ENCODE measurements around the gene CES4A. TPM values are rescaled to one million over a fixed set of nuclear protein-coding genes. Genes with fewer than 3 reads are reported as not detected.

CES4A gene
- total and polyA plus RNA-seq, 2 of the 13 experiments (the other 11 are each of a cell fraction or from before 2014, with no cell fraction given): 0.09 to 0.17 TPM

DNA sequence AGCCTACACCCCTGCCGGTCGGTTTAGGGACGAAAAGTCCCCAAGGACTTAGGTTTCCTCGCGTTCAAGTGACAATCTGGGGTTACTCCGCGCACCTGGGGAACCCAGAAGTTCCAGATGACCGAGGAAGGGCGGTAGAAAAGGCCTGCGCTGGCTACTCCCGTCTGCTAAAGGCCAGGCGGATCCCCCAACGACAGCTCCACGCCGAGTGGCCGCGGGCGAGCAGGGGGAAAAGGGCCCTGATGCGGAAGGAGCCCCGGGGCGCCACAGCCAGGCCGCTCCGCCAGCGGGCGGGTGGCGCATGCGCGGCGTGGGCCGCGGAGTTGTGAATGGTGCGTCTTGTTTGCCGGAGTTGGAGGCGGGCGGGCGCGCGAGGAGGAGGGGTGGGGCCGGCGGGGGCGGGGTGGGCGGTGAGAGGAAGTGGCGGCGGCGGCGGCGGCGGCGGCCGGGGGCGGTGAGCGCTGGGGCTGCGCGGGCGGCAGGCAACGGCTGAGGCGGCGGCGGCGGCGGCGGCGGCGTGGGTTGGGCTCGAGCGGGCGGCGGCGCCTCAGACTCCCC is 40.4 kb downstream of the CES4A start, which contains the start of gene CBFB (continued):
- peak; percentile 67; the same call in 1 of the 2 replicates for TF ChIP-seq KLF6 (CRISPR knock-in tag; IDR thresholded peaks at IDR 0.05)
- peak; percentile 98 for TF ChIP-seq ZFY (CRISPR knock-in tag; IDR thresholded peaks at IDR 0.05)
- no peak for TF ChIP-seq SOX6 (IDR thresholded peaks at IDR 0.05)
- peak; percentile 75 for TF ChIP-seq SOX6 (CRISPR knock-in tag; IDR thresholded peaks at IDR 0.05)
- no peak for TF ChIP-seq ZNF577 (CRISPR knock-in tag; IDR thresholded peaks at IDR 0.05; ENCODE audit: borderline replicate concordance, low read depth)
- no peak for TF ChIP-seq ZNF446 (CRISPR knock-in tag; IDR thresholded peaks at IDR 0.05)
- 0 out of 2 replicates have a peak, but pooled peaks have one; percentile 29 for TF ChIP-seq ZBTB42 (CRISPR knock-in tag; IDR thresholded peaks at IDR 0.05)
- 0 out of 2 replicates have a peak, but pooled peaks have one; percentile 72 for TF ChIP-seq KLF15 (CRISPR knock-in tag; IDR thresholded peaks at IDR 0.05; ENCODE audit: borderline replicate concordance)
- 0 out of 2 replicates have a peak, but pooled peaks have one; percentile 26 for TF ChIP-seq HHEX (CRISPR knock-in tag; IDR thresholded peaks at IDR 0.05)
- TF ChIP-seq DNMT3B (CRISPR knock-in tag; conservative IDR thresholded peaks at IDR 0.05): peak; percentile 40; the same call in 1 of the 2 replicates
- TF ChIP-seq, protein P1, sequence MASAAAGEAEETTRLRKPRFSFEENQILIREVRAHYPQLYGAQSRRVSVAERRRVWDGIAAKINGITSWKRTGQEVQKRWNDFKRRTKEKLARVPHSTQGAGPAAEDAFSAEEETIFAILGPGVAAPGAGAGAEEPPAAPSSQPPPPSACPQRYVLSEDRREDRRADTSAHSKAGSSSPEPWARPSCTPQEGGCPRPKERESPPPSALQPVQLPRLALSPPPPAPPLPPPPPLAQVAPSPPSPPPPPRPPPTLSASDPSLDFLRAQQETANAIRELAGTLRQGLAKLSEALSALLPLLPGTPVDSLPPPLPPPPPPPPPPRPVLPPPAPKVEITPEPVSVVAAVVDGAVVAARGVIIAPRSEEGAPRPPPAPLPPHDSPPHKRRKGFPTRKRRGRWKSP (CRISPR knock-in tag; IDR thresholded peaks at IDR 0.05): peak; percentile 55; the same call in 1 of the 2 replicates
- TF ChIP-seq CHD2 (IDR thresholded peaks at IDR 0.05; ENCODE audit: low read depth, low read length): peak; percentile 65
- TF ChIP-seq, protein P2, sequence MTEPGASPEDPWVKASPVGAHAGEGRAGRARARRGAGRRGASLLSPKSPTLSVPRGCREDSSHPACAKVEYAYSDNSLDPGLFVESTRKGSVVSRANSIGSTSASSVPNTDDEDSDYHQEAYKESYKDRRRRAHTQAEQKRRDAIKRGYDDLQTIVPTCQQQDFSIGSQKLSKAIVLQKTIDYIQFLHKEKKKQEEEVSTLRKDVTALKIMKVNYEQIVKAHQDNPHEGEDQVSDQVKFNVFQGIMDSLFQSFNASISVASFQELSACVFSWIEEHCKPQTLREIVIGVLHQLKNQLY (CRISPR knock-in tag; IDR thresholded peaks at IDR 0.05): peak; percentile 42; the same call in 1 of the 2 replicates
- no peak for TF ChIP-seq AGO2 (optimal IDR thresholded peaks at IDR 0.05; ENCODE audit: low read depth, low read length)
- TF ChIP-seq ZNF430 (CRISPR knock-in tag; IDR thresholded peaks at IDR 0.05): peak; percentile 92; the same call in 1 of the 2 replicates
- TF ChIP-seq YEATS2 (CRISPR knock-in tag; IDR thresholded peaks at IDR 0.05; ENCODE audit: borderline replicate concordance): peak; percentile 77
- peak; percentile 79; the same call in 1 of the 2 replicates for TF ChIP-seq ZNF670 (CRISPR knock-in tag; IDR thresholded peaks at IDR 0.05; ENCODE audit: borderline replicate concordance)
- TF ChIP-seq KLF11 (CRISPR knock-in tag; IDR thresholded peaks at IDR 0.05): peak; percentile 67; the same call in 1 of the 2 replicates
- TF ChIP-seq, protein P3, sequence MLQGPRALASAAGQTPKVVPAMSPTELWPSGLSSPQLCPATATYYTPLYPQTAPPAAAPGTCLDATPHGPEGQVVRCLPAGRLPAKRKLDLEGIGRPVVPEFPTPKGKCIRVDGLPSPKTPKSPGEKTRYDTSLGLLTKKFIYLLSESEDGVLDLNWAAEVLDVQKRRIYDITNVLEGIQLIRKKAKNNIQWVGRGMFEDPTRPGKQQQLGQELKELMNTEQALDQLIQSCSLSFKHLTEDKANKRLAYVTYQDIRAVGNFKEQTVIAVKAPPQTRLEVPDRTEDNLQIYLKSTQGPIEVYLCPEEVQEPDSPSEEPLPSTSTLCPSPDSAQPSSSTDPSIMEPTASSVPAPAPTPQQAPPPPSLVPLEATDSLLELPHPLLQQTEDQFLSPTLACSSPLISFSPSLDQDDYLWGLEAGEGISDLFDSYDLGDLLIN (CRISPR knock-in tag; IDR thresholded peaks at IDR 0.05; ENCODE audit: borderline replicate concordance): peak; percentile 64; the same call in 1 of the 2 replicates
- TF ChIP-seq MIER2 (CRISPR knock-in tag; IDR thresholded peaks at IDR 0.05): peak; percentile 72
- peak; percentile 80; the same call in 1 of the 2 replicates for TF ChIP-seq ZNF232 (CRISPR knock-in tag; IDR thresholded peaks at IDR 0.05; ENCODE audit: borderline replicate concordance)
- peak; percentile 90; the same call in 1 of the 2 replicates for TF ChIP-seq ZNF557 (CRISPR knock-in tag; IDR thresholded peaks at IDR 0.05)
- no peak; the same call in 1 of the 2 replicates for TF ChIP-seq ZSCAN29 (CRISPR knock-in tag; conservative IDR thresholded peaks at IDR 0.05)
- TF ChIP-seq ZBTB7B (CRISPR knock-in tag; IDR thresholded peaks at IDR 0.05): peak; percentile 78
- peak; percentile 71 for TF ChIP-seq ZNF331 (CRISPR knock-in tag; IDR thresholded peaks at IDR 0.05)
- peak; percentile 21; the same call in 1 of the 2 replicates for TF ChIP-seq SOX13 (IDR thresholded peaks at IDR 0.05)
- TF ChIP-seq SOX13 (CRISPR knock-in tag; conservative IDR thresholded peaks at IDR 0.05 in 1 of 2, IDR thresholded peaks at IDR 0.05 in 1 of 2): peak in 1 of 2 experiments; percentile 46; a peak in 1 of 4 replicates
- TF ChIP-seq FIP1L1 (IDR thresholded peaks at IDR 0.05; ENCODE audit: borderline replicate concordance, insufficient read depth, low read depth, low read length): no peak
- peak in 1 of 2 experiments; percentile 90; a peak in 2 of 4 replicates for TF ChIP-seq KLF16 (CRISPR knock-in tag; IDR thresholded peaks at IDR 0.05)
- TF ChIP-seq EZH2 (conservative IDR thresholded peaks at IDR 0.05; ENCODE audit: low read depth, low read length): no peak
